Fibroblast of gingiva (primary cell): ENCODE measurements around the gene ZNF169.
"Not testable (repeated sequence)": the region's sequence is repeated elsewhere in the genome, so short reads cannot be mapped to it uniquely, and the experiment has no call there.

Experiments used
- DNase-seq: peaks from one replicate; pipeline ENCODE4 v3.0.0-alpha.2; 2011; ENCODE audit warnings: low read depth

ZNF169 gene

GRCh38 chr9:94348754-94349153, 89.7 kb downstream of the ZNF169 start:
- not testable (repeated sequence) for DNase-seq
